HFFc6 (cell line): Measurements from ENCODE around the gene ZNF3. TPM values are rescaled to one million over a fixed set of nuclear protein-coding genes. Genes with fewer than 3 reads are reported as not detected.

ENCODE experiments used
- DNase-seq: peaks from one replicate; pipeline ENCODE4 v3.0.0-alpha.2; 2018
- H3K27ac Mint-ChIP-seq: 2 replicates; pipeline ENCODE4 v1.8.0; 2020; ENCODE audit warnings: mild to moderate bottlenecking, mixed read lengths
- H3K27me3 Mint-ChIP-seq: 2 replicates; pipeline ENCODE4 v1.8.0; 2021; ENCODE audit warnings: mild to moderate bottlenecking, moderate library complexity, mixed read lengths; ENCODE audit not compliant: insufficient read depth
- H3K36me3 Mint-ChIP-seq: 2 replicates; pipeline ENCODE4 v1.8.0; 2021; ENCODE audit warnings: low read depth, mixed read lengths
- H3K4me1 Mint-ChIP-seq: 2 replicates; pipeline ENCODE4 v1.8.0; 2020; ENCODE audit warnings: low read depth, mixed read lengths
- H3K4me3 Mint-ChIP-seq: 2 replicates; pipeline ENCODE4 v1.8.0; 2020; ENCODE audit warnings: mild to moderate bottlenecking, moderate library complexity, mixed read lengths
- H3K9me3 Mint-ChIP-seq: 2 replicates; pipeline ENCODE4 v1.8.0; 2020; ENCODE audit warnings: mild to moderate bottlenecking, mixed read lengths
- total RNA-seq, 6 experiments: library from RNA; stranded (reverse); fragmentation: NEBNext Ultra II Directional; extraction: Animal tissue kit (Norgen Biotek cat#: 25700); gene quantifications; 2 replicates in 1 of 6; 3 replicates in 5 of 6; pipeline ENCODE4 v1.2.3, GENCODE V29; 2021
- TF ChIP-seq, protein P1 (sequence below): fragments of 200-600 bp; sonication (generic); IDR thresholded peaks from 2 replicates; pipeline ENCODE4 v1.5.0; 2021; ENCODE audit warnings: antibody characterized with exemption, mild to moderate bottlenecking

The ZNF3 gene
- total RNA-seq, 6 experiments from 2014 or later: 16.5 to 19.4 (median 18.3) TPM

- TF ChIP-seq, protein P1, sequence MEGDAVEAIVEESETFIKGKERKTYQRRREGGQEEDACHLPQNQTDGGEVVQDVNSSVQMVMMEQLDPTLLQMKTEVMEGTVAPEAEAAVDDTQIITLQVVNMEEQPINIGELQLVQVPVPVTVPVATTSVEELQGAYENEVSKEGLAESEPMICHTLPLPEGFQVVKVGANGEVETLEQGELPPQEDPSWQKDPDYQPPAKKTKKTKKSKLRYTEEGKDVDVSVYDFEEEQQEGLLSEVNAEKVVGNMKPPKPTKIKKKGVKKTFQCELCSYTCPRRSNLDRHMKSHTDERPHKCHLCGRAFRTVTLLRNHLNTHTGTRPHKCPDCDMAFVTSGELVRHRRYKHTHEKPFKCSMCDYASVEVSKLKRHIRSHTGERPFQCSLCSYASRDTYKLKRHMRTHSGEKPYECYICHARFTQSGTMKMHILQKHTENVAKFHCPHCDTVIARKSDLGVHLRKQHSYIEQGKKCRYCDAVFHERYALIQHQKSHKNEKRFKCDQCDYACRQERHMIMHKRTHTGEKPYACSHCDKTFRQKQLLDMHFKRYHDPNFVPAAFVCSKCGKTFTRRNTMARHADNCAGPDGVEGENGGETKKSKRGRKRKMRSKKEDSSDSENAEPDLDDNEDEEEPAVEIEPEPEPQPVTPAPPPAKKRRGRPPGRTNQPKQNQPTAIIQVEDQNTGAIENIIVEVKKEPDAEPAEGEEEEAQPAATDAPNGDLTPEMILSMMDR: no peak
- H3K4me1 Mint-ChIP-seq: peaks cover 7% of the 10 kb centered on the region
- H3K27ac Mint-ChIP-seq: no peak overlapping the region
- no peak for DNase-seq
- no peak overlapping the region for H3K4me3 Mint-ChIP-seq
- no peaks in the 10 kb centered on the region for H3K9me3 Mint-ChIP-seq
- H3K36me3 Mint-ChIP-seq: peaks cover 38% of the 10 kb centered on the region
- peaks cover 3% of the 10 kb centered on the region; the same call in 1 of the 2 replicates for H3K27me3 Mint-ChIP-seq
Measured at GRCh38 chr7:100063376-100063775, 18.1 kb downstream of the ZNF3 start.

DNA sequence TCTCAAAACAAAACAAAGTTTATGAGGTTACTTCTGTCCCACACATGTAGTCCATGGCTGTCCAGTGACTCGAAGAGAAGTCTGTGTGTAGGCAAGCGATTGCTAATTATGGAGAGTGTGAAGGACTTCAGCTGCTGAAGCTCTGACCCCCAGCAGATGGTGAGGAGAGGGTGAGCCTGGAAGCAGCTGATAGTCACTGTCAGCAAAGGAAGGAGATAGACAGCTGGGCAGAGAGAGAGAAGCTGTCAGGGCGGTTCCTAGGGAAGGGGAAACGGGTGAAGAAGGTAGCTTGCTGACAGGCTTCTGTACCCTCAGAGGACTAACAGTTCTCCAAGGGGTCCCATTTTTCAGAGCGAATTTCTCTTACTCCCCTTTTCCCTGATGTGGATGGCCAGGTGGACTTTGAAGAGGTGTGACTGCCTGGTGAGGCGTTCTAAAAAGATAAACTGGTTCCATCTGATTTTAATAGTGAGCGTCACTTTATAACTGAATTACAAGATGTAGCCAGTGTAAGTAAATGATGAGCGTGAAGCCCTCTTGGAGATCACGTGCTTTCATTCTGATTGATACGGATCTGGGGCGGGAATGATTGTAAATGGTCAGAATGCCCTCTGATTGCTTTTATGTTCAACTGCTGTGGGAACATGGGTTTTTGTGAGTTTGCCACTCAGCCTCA is 19.9 kb downstream of the ZNF3 start:
- Mint-ChIP-seq H3K4me3 (no peak overlapping the region), H3K4me1 (peaks cover 7% of the 10 kb centered on the region), H3K27ac (no peak overlapping the region), H3K36me3 (peaks cover 32% of the 10 kb centered on the region), H3K27me3 (peaks cover 3% of the 10 kb centered on the region), H3K9me3 (no peaks in the 10 kb centered on the region)
- DNase-seq: no peak
- TF ChIP-seq, protein P1: no peak

- no peaks in the 10 kb centered on the region for H3K4me1 Mint-ChIP-seq
- peaks cover 3% of the 10 kb centered on the region for H3K27me3 Mint-ChIP-seq
- TF ChIP-seq, protein P1: no peak
- no peaks in the 10 kb centered on the region for H3K9me3 Mint-ChIP-seq
- no peak for DNase-seq
- peaks cover 23% of the 10 kb centered on the region for H3K36me3 Mint-ChIP-seq
- H3K4me3 Mint-ChIP-seq: no peak overlapping the region
- no peak overlapping the region for H3K27ac Mint-ChIP-seq
Measured at GRCh38 chr7:100059251-100059739, 22.2 kb downstream of the ZNF3 start.

GRCh38 chr7:100057006-100057405 is 24.5 kb downstream of the ZNF3 start:
- Mint-ChIP-seq H3K36me3 (peaks cover 13% of the 10 kb centered on the region), H3K4me1 (no peaks in the 10 kb centered on the region), H3K9me3 (no peaks in the 10 kb centered on the region), H3K27me3 (peaks cover 3% of the 10 kb centered on the region), H3K27ac (no peak overlapping the region), H3K4me3 (no peak overlapping the region)
- no peak for DNase-seq
- TF ChIP-seq, protein P1: no peak

DNA sequence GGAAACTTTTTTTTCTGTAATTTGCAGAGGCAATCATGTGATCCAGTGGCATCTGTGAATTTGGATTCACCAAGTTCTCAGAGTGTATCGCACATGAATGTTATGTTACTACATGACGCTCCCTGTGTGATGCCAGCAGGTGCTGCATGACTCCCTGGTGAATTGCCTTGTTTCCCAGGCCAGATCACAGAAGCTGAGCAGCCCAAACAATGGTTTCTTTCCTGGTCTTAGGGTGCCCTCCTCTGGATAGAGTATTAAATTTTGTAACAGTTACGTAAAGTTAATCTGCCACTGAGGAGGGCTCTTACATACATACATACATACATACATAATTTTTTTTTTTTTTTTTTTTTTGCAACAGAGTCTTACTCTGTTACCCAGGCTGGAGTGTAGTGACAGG is 28.3 kb downstream of the ZNF3 start:
- Mint-ChIP-seq H3K4me1 (peaks cover 25% of the 10 kb centered on the region), H3K4me3 (no peak overlapping the region), H3K36me3 (no peaks in the 10 kb centered on the region; the same call in 1 of the 2 replicates), H3K27ac (no peak overlapping the region), H3K9me3 (no peaks in the 10 kb centered on the region), H3K27me3 (no peaks in the 10 kb centered on the region; the same call in 1 of the 2 replicates)
- TF ChIP-seq, protein P1: peak; percentile 68
- peak; percentile 77 for DNase-seq
